SK-N-SH (cell line): ENCODE data around the gene TACR2. TPM values are rescaled to one million over a fixed set of nuclear protein-coding genes. Genes with fewer than 3 reads are reported as not detected.

Experiments used
- CTCF ChIA-PET: fragments of 300-600, 350-600 bp; formaldehyde crosslinking; extraction: SDS; loops from one replicate; lab custom pipeline; 2021; lab: Yijun Ruan, JAX
- POLR2A ChIA-PET: fragments of 350-600 bp; sonication (Branson Sonifier 250); formaldehyde crosslinking; extraction: SDS; loops from one replicate; lab custom pipeline; 2020; ENCODE audit warnings: antibody characterized with exemption, inconsistent platforms; lab: Yijun Ruan, JAX
- DNase-seq: peaks from one replicate; pipeline ENCODE4 v3.0.0; 2012
- H2AFZ ChIP-seq: fragments of 200-600 bp; sonication (generic); 2 replicates; pipeline ENCODE4 v1.8.1; 2016; ENCODE audit warnings: antibody characterized with exemption, mild to moderate bottlenecking, low read depth
- H3F3A ChIP-seq: fragments of 200-600 bp; sonication (generic); replicated peaks from 2 replicates; pipeline ENCODE3; 2016; ENCODE audit warnings: antibody characterized with exemption, mild to moderate bottlenecking; ENCODE audit not compliant: insufficient read depth
- H3K27ac ChIP-seq, 2 experiments: fragments of 200-500 bp in 1 of 2; fragments of 200-600 bp in 1 of 2; sonication (Bioruptor generic) in 1 of 2; sonication (generic), shearing (Covaris generic) in 1 of 2; 2 replicates each; pipeline versions ENCODE4 v1.5.1 to v1.6.1; 2014 to 2016; ENCODE audit warnings: low read depth in 2 of 2, inconsistent platforms in 1 of 2, low read length in 1 of 2, mild to moderate bottlenecking in 1 of 2, mixed read lengths in 1 of 2
- H3K27me3 ChIP-seq: fragments of 200-600 bp; sonication (generic), shearing (Covaris generic); 2 replicates; pipeline ENCODE4 v1.6.1; 2016; ENCODE audit warnings: mixed run types; ENCODE audit not compliant: insufficient read depth
- H3K36me3 ChIP-seq, 2 experiments: fragments of 200-500 bp in 1 of 2; fragments of 200-600 bp in 1 of 2; sonication (Bioruptor generic) in 1 of 2; sonication (generic) in 1 of 2; replicated peaks in 1 of 2; 2 replicates each; pipeline versions ENCODE3 to v1.5.1; 2014 to 2016; ENCODE audit warnings: low read length in 1 of 2, mild to moderate bottlenecking in 1 of 2; ENCODE audit not compliant: insufficient read depth in 2 of 2, control insufficient read depth in 1 of 2
- H3K4me1 ChIP-seq, 2 experiments: fragments of 200-500 bp in 1 of 2; fragments of 200-600 bp in 1 of 2; sonication (Bioruptor generic) in 1 of 2; sonication (generic), shearing (Covaris generic) in 1 of 2; 2 replicates each; pipeline versions ENCODE4 v1.5.1 to v1.6.1; 2014 to 2016; ENCODE audit warnings: low read depth in 1 of 2, low read length in 1 of 2, mixed run types in 1 of 2; ENCODE audit not compliant: insufficient read depth in 2 of 2, control insufficient read depth in 1 of 2
- H3K4me2 ChIP-seq: fragments of 200-600 bp; sonication (generic), shearing (Covaris generic); 2 replicates; pipeline ENCODE4 v1.6.1; 2017; ENCODE audit warnings: mixed run types
- H3K4me3 ChIP-seq, 2 experiments: fragments of 200-500 bp in 1 of 2; fragments of 200-600 bp in 1 of 2; sonication (Bioruptor generic) in 1 of 2; sonication (generic), shearing (Covaris generic) in 1 of 2; 2 replicates each; pipeline versions ENCODE4 v1.5.1 to v1.8.1; 2014 to 2016; ENCODE audit warnings: low read depth in 2 of 2, inconsistent platforms in 1 of 2, low read length in 1 of 2, mild to moderate bottlenecking in 1 of 2, mixed read lengths in 1 of 2, moderate library complexity in 1 of 2
- H3K79me2 ChIP-seq: fragments of 200-600 bp; sonication (generic); 2 replicates; pipeline ENCODE4 v1.8.1; 2017; ENCODE audit warnings: mild to moderate bottlenecking; ENCODE audit not compliant: insufficient read depth
- H3K9ac ChIP-seq: fragments of 200-600 bp; sonication (generic); 2 replicates; pipeline ENCODE4 v1.6.1; 2017; ENCODE audit warnings: mixed run types
- H3K9me2 ChIP-seq: fragments of 200-600 bp; sonication (generic); 2 replicates; pipeline ENCODE4 v1.6.1; 2017; ENCODE audit warnings: mixed run types
- H3K9me3 ChIP-seq: fragments of 200-600 bp; sonication (generic); 2 replicates; pipeline ENCODE4 v1.6.1; 2017; ENCODE audit warnings: mixed run types, mild to moderate bottlenecking, moderate library complexity
- H4K20me1 ChIP-seq: fragments of 200-600 bp; sonication (generic); 2 replicates; pipeline ENCODE4 v1.6.1; 2017; ENCODE audit warnings: mild to moderate bottlenecking, mixed run types; ENCODE audit not compliant: insufficient read depth
- EZH2phosphoT487 ChIP-seq: fragments of 200-600 bp; sonication (generic); IDR thresholded peaks from 2 replicates; pipeline ENCODE4 v1.6.1; 2017; ENCODE audit warnings: low read depth, mixed run types, mild to moderate bottlenecking, antibody characterized with exemption, moderate library complexity, borderline replicate concordance
- FOSL2 ChIP-seq: IDR thresholded peaks from 2 replicates; pipeline ENCODE4 v1.4.0; 2012; ENCODE audit warnings: low read depth, mild to moderate bottlenecking, moderate library complexity, borderline replicate concordance
- FOXJ3 ChIP-seq: sonication (generic); formaldehyde crosslinking; IDR thresholded peaks from 2 replicates; pipeline ENCODE4 v1.5.1; 2020; ENCODE audit warnings: mild to moderate bottlenecking, missing genetic modification reagents
- GATA2 ChIP-seq: sonication (generic); formaldehyde crosslinking; IDR thresholded peaks from 2 replicates; pipeline ENCODE4 v1.5.0; 2020; ENCODE audit warnings: mild to moderate bottlenecking, missing genetic modification reagents
- MXI1 ChIP-seq: IDR thresholded peaks from 2 replicates; pipeline ENCODE4 v1.6.1; 2012; ENCODE audit warnings: mild to moderate bottlenecking, low read depth, low read length, improper control_type of control experiment
- RFX5 ChIP-seq: IDR thresholded peaks from 2 replicates; pipeline ENCODE4 v1.6.1; 2012; ENCODE audit warnings: mild to moderate bottlenecking, improper control_type of control experiment, low read length
- SMC3 ChIP-seq: IDR thresholded peaks from 2 replicates; pipeline ENCODE4 v1.6.1; 2012; ENCODE audit warnings: low read depth, low read length, improper control_type of control experiment
- TAF1 ChIP-seq: IDR thresholded peaks from 2 replicates; pipeline ENCODE4 v1.6.1; 2012; ENCODE audit warnings: low read depth, mild to moderate bottlenecking, low read length, moderate library complexity, borderline replicate concordance
- TCF12 ChIP-seq: IDR thresholded peaks from 2 replicates; pipeline ENCODE4 v1.4.0; 2012
- TEAD4 ChIP-seq: IDR thresholded peaks from 2 replicates; pipeline ENCODE4 v1.4.0; 2012; ENCODE audit warnings: mild to moderate bottlenecking, borderline replicate concordance; ENCODE audit not compliant: insufficient read depth
- YY1 ChIP-seq: IDR thresholded peaks from 2 replicates; pipeline ENCODE4 v1.4.0; 2012; ENCODE audit warnings: low read depth, mild to moderate bottlenecking
- WGBS: methylation state at CpG from one replicate; pipeline ENCODE4 v1.1.6; 2017; ENCODE audit warnings: low lambda C conversion rate; 5-methylcytosine and 5-hydroxymethylcytosine counted together
- polyA plus RNA-seq, 3 experiments: library from polyadenylated mRNA; depleted of rRNA; stranded (reverse); fragments of >200 nt; gene quantifications; 2 replicates each; pipeline ENCODE4 v1.2.3, GENCODE V29; 2012
- TF ChIP-seq, protein P1 (sequence below): fragments of 150-350 bp; IDR thresholded peaks from 2 replicates; pipeline ENCODE4 v1.6.1; 2017; ENCODE audit warnings: antibody characterized with exemption, low read length, low read depth, borderline replicate concordance

TACR2 gene
- polyA plus RNA-seq, 1 of the 3 experiments (the other 2 are of a cell fraction), result 0.02 TPM

DNA sequence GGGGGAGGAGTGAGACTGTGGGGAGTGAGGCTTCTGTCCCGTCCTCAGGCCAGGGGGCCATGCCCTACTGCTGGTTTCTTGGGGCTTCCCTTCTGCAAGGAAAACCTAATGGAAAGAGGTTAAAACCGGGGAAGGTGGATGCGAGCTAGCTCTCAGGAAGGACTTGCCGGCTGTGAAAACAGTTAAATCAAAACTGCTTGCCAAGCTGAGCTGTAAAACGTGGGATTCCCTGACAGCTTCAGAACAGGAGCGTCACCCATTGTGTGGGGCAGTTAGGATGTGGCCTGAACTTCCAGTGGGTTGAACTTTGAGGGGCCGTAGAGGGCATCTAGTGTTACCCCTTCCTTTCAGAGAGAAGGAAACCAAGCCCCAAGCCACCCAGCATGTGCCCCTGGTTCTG, 47.7 kb upstream of the TACR2 start:
- Histone ChIP-seq H3K36me3 (no peaks in the 10 kb centered on the region), H3K4me2 (no peak overlapping the region), H3K4me3 (no peak overlapping the region), H3F3A (no peaks in the 10 kb centered on the region), H3K27me3 (no peaks in the 10 kb centered on the region), H2AFZ (no peak overlapping the region), H3K9ac (no peak overlapping the region)
- no peak for TF ChIP-seq TAF1
- no peak for TF ChIP-seq RFX5
- no peak for TF ChIP-seq MXI1
- TF ChIP-seq, protein P1, sequence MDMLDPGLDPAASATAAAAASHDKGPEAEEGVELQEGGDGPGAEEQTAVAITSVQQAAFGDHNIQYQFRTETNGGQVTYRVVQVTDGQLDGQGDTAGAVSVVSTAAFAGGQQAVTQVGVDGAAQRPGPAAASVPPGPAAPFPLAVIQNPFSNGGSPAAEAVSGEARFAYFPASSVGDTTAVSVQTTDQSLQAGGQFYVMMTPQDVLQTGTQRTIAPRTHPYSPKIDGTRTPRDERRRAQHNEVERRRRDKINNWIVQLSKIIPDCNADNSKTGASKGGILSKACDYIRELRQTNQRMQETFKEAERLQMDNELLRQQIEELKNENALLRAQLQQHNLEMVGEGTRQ, result no peak
- no peak for TF ChIP-seq YY1
- TF ChIP-seq, all 33 proteins: peak for 0
- CTCF ChIA-PET, result interaction anchor here (1.8 kb wide), 1 partner anchor 17 kb away, joined by 6 read pairs; no protein-coding TSS in a partner anchor
- Histone ChIP-seq H3K9me3 (no peaks in the 10 kb centered on the region), H3K4me1 (peaks cover 8 to 23% of the 10 kb centered on the region in 2 experiments; a peak in 2 of 4 replicates), H3K79me2 (no peaks in the 10 kb centered on the region), H3K9me2 (no peaks in the 10 kb centered on the region), H4K20me1 (no peaks in the 10 kb centered on the region), H3K27ac (no peak overlapping the region)
- no peak for DNase-seq
- WGBS, result 77% methylated on average over 7 of the region's 7 CpGs
- POLR2A ChIA-PET, result no interaction called here

DNA sequence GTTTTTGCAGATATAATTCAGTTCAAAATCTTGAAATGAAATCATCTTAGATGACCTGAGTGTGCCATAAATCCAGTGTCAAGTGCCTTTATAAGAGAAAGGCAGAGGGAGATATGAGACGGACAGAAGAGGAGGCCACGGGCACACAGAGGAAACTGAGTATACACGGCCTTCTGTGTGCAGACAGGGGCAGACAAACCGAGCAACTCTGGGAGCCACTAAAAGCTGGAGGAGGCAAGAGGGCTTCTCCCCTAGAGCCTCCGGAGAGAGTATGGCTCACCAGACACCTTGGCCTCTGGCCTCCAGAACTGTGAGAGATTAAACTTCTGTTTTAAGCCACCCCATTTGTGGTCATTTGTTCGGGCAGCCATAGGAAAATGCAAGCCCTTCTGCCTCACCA, 47.2 kb upstream of the TACR2 start:
- POLR2A ChIA-PET, result no interaction called here
- TF ChIP-seq TCF12, result no peak
- TF ChIP-seq FOXJ3 (CRISPR knock-in tag), result no peak
- TF ChIP-seq RFX5, result no peak
- TF ChIP-seq SMC3, result no peak
- TF ChIP-seq GATA2 (CRISPR knock-in tag), result no peak
- TF ChIP-seq TEAD4, result no peak
- no peak for TF ChIP-seq FOSL2
- TF ChIP-seq EZH2phosphoT487, result no peak
- Histone ChIP-seq H2AFZ (no peak overlapping the region), H4K20me1 (no peaks in the 10 kb centered on the region), H3K9me3 (no peaks in the 10 kb centered on the region), H3F3A (no peaks in the 10 kb centered on the region), H3K4me2 (no peak overlapping the region), H3K4me1 (peaks cover 4 to 23% of the 10 kb centered on the region in 2 experiments; a peak in 2 of 4 replicates), H3K4me3 (no peak overlapping the region), H3K27ac (no peak overlapping the region), H3K36me3 (no peaks in the 10 kb centered on the region), H3K9me2 (no peaks in the 10 kb centered on the region), H3K79me2 (no peaks in the 10 kb centered on the region), H3K9ac (no peak overlapping the region), H3K27me3 (no peaks in the 10 kb centered on the region)
- DNase-seq, result no peak
- WGBS, result 88% methylated on average over 5 of the region's 6 CpGs
- CTCF ChIA-PET, result no interaction called here
